ENCODE measurements around the gene PCGF3. TPM values are rescaled to one million over a fixed set of nuclear protein-coding genes. Genes with fewer than 3 reads are reported as not detected.
"Not testable (repeated sequence)": the region's sequence is repeated elsewhere in the genome, so short reads cannot be mapped to it uniquely, and the experiment has no call there.

Gene PCGF3
- total RNA-seq, 1 donor from 2014 or later = 64.3 TPM

DNA sequence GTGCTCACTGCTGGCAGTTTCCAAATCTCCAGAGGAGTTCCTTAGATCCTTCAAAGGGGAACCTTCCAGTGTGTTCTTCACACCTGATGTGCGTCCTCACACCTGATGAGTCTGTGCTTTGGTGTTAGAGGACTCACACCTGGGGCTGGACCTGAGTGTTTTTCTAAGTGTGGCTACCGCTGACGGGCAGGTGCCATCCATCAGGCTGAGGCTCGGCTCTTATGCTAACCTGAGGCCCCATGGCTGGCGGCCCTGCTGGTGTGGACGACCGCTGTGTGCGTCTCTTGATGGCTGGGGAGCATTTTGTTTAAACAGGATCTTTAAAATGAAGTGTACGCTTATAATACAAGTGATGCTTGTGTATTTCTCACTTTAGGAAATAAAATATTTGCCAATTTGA is 28.4 kb downstream of the PCGF3 start:
- H3K4me1 Mint-ChIP-seq (ENCODE audit: unreplicated experiment) = no peaks in the 10 kb centered on the region
- no peak overlapping the region for H3K4me3 Mint-ChIP-seq
- H3K36me3 Mint-ChIP-seq = peaks cover 23% of the 10 kb centered on the region
- no peaks in the 10 kb centered on the region for H3K27me3 Mint-ChIP-seq
- no peak overlapping the region for H3K27ac Mint-ChIP-seq
- TF ChIP-seq, protein P1, sequence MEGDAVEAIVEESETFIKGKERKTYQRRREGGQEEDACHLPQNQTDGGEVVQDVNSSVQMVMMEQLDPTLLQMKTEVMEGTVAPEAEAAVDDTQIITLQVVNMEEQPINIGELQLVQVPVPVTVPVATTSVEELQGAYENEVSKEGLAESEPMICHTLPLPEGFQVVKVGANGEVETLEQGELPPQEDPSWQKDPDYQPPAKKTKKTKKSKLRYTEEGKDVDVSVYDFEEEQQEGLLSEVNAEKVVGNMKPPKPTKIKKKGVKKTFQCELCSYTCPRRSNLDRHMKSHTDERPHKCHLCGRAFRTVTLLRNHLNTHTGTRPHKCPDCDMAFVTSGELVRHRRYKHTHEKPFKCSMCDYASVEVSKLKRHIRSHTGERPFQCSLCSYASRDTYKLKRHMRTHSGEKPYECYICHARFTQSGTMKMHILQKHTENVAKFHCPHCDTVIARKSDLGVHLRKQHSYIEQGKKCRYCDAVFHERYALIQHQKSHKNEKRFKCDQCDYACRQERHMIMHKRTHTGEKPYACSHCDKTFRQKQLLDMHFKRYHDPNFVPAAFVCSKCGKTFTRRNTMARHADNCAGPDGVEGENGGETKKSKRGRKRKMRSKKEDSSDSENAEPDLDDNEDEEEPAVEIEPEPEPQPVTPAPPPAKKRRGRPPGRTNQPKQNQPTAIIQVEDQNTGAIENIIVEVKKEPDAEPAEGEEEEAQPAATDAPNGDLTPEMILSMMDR (conservative IDR thresholded peaks at IDR 0.05) = no peak
- no peaks in the 10 kb centered on the region for H3K9me3 Mint-ChIP-seq
- DNase-seq (ENCODE audit: extremely low spot score, unreplicated experiment) = no peak

- H3K27me3 Mint-ChIP-seq = no peaks in the 10 kb centered on the region
- TF ChIP-seq, protein P1 (conservative IDR thresholded peaks at IDR 0.05) = no peak
- H3K4me1 Mint-ChIP-seq (ENCODE audit: unreplicated experiment) = no peaks in the 10 kb centered on the region
- H3K27ac Mint-ChIP-seq = no peak overlapping the region
- H3K36me3 Mint-ChIP-seq = peaks cover 18% of the 10 kb centered on the region
- no peak for DNase-seq (ENCODE audit: extremely low spot score, unreplicated experiment)
- H3K4me3 Mint-ChIP-seq = no peak overlapping the region
- H3K9me3 Mint-ChIP-seq = no peaks in the 10 kb centered on the region
Observed at GRCh38 chr4:734951-735350, 29.3 kb downstream of the PCGF3 start.

GRCh38 chr4:735583-735982 is 30.0 kb downstream of the PCGF3 start:
- Mint-ChIP-seq H3K27me3 (no peaks in the 10 kb centered on the region), H3K27ac (no peak overlapping the region), H3K9me3 (no peaks in the 10 kb centered on the region), H3K36me3 (peaks cover 15% of the 10 kb centered on the region), H3K4me1 (ENCODE audit: unreplicated experiment) (no peaks in the 10 kb centered on the region), H3K4me3 (no peak overlapping the region)
- TF ChIP-seq, protein P1 (conservative IDR thresholded peaks at IDR 0.05) = no peak
- no peak for DNase-seq (ENCODE audit: extremely low spot score, unreplicated experiment)

- H3K36me3 Mint-ChIP-seq = peaks cover 12% of the 10 kb centered on the region
- H3K9me3 Mint-ChIP-seq; H3K27ac Mint-ChIP-seq; DNase-seq (ENCODE audit: extremely low spot score, unreplicated experiment); H3K4me3 Mint-ChIP-seq; H3K27me3 Mint-ChIP-seq; H3K4me1 Mint-ChIP-seq (ENCODE audit: unreplicated experiment): not testable (repeated sequence)
Observed at GRCh38 chr4:736561-736960, 30.9 kb downstream of the PCGF3 start.

DNA sequence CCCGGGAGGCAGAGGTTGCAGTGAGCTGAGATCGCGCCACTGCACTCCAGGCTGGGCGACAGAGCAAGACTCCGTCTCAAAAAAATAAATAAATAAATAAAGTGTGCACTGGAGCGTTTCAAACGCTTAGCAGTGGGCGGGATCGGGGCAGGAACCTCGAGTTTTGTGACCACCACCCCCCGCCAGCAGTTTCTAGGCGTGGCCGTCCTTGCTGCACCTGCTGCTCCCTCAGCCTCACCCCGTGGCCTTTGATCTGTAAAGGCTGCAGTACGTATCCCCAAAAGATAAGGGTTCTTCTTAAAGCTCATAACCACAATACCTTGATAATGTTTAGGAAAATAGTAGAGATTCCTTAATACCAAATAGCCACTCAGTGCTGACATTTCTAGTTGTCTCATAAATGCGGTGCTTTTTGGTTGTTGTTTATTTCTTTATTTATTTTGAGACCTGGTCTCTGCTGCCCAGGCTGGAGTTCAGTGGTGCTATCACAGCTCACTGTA is 33.2 kb downstream of the PCGF3 start:
- no peak for DNase-seq (ENCODE audit: extremely low spot score, unreplicated experiment)
- Mint-ChIP-seq H3K4me3 (no peak overlapping the region), H3K36me3 (peaks cover 8% of the 10 kb centered on the region), H3K4me1 (ENCODE audit: unreplicated experiment) (no peaks in the 10 kb centered on the region), H3K9me3 (no peaks in the 10 kb centered on the region), H3K27ac (no peak overlapping the region), H3K27me3 (no peaks in the 10 kb centered on the region)
- TF ChIP-seq, protein P1 (conservative IDR thresholded peaks at IDR 0.05) = no peak

DNA sequence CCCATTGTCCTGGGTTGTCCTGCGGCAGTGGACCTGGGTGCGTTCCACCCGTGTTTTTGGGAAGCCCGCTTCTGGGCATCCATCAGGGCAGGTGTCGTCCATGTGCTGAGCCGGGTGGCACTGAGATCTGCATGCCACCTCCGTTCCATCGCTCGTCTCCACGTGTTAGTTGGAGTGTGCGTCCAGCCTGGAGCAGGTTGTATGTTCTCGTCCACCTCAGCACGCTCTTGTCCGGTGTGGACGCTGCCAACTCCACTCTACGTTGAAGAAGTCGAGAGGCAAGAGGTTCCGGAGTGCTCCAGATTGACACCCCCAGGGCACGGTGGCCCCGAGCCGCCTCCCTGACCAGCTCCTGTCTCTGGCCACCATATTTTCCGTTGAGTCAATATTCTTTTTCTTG is 33.9 kb downstream of the PCGF3 start:
- Mint-ChIP-seq H3K9me3 (no peaks in the 10 kb centered on the region), H3K36me3 (peaks cover 6% of the 10 kb centered on the region), H3K4me1 (ENCODE audit: unreplicated experiment) (no peaks in the 10 kb centered on the region), H3K4me3 (no peak overlapping the region), H3K27me3 (no peaks in the 10 kb centered on the region), H3K27ac (no peak overlapping the region)
- DNase-seq (ENCODE audit: extremely low spot score, unreplicated experiment) = no peak
- TF ChIP-seq, protein P1 (conservative IDR thresholded peaks at IDR 0.05) = no peak
